ENCODE data around the gene KRT4. TPM values are rescaled to one million over a fixed set of nuclear protein-coding genes. Genes with fewer than 3 reads are reported as not detected.

The KRT4 gene
- total RNA-seq, 1 experiment from 2014 or later: 5.2 TPM

- H3K4me3 ChIP-seq (ENCODE audit: low read depth, low read length): no peak overlapping the region
- Mint-ChIP-seq H3K4me1 (ENCODE audit: low read depth, unreplicated experiment) (peaks cover 28% of the 10 kb centered on the region), H3K36me3 (ENCODE audit: insufficient read depth, unreplicated experiment) (no peaks in the 10 kb centered on the region), H3K4me3 (ENCODE audit: unreplicated experiment) (no peak overlapping the region), H3K27me3 (ENCODE audit: insufficient read depth, unreplicated experiment) (no peaks in the 10 kb centered on the region), H3K9me3 (ENCODE audit: unreplicated experiment) (no peaks in the 10 kb centered on the region), H3K27ac (ENCODE audit: unreplicated experiment) (no peak overlapping the region)
- H3K27me3 ChIP-seq (replicated peaks; ENCODE audit: control insufficient read depth, insufficient read depth, low read length): no peaks in the 10 kb centered on the region
- no TSS peak for BruUV-seq (replicated peaks)
- no peak for DNase-seq
- no peak for TF ChIP-seq CTCF (IDR thresholded peaks at IDR 0.05; ENCODE audit: insufficient read depth in 1 of 2, low read depth in 1 of 2, low read length in 1 of 2, severe bottlenecking in 1 of 2, unreplicated experiment in 1 of 2)
- H3K36me3 ChIP-seq (ENCODE audit: control insufficient read depth, insufficient read depth, low read length): no peaks in the 10 kb centered on the region
- H3K9me3 ChIP-seq: no peaks in the 10 kb centered on the region
- ChIA-PET CTCF (no interaction called here), POLR2A (no interaction called here)
- intact Hi-C loops (cut with micrococcal nuclease; ENCODE audit: unreplicated experiment): no loop called here
- peaks cover 39% of the 10 kb centered on the region for H3K4me1 ChIP-seq
Observed at GRCh38 chr12:52828591-52829021, 14.7 kb upstream of the KRT4 start.

GRCh38 chr12:52828156-52828555 is 14.2 kb upstream of the KRT4 start:
- Mint-ChIP-seq H3K4me1 (ENCODE audit: low read depth, unreplicated experiment) (peaks cover 27% of the 10 kb centered on the region), H3K27me3 (ENCODE audit: insufficient read depth, unreplicated experiment) (no peaks in the 10 kb centered on the region), H3K9me3 (ENCODE audit: unreplicated experiment) (no peaks in the 10 kb centered on the region), H3K4me3 (ENCODE audit: unreplicated experiment) (no peak overlapping the region), H3K36me3 (ENCODE audit: insufficient read depth, unreplicated experiment) (no peaks in the 10 kb centered on the region), H3K27ac (ENCODE audit: unreplicated experiment) (no peak overlapping the region)
- CTCF ChIA-PET: no interaction called here
- intact Hi-C loops (cut with micrococcal nuclease; ENCODE audit: unreplicated experiment): no loop called here
- BruUV-seq (replicated peaks): no TSS peak
- no peak for TF ChIP-seq CTCF (IDR thresholded peaks at IDR 0.05; ENCODE audit: insufficient read depth in 1 of 2, low read depth in 1 of 2, low read length in 1 of 2, severe bottlenecking in 1 of 2, unreplicated experiment in 1 of 2)
- no peak for DNase-seq
- no peaks in the 10 kb centered on the region for H3K27me3 ChIP-seq (replicated peaks; ENCODE audit: control insufficient read depth, insufficient read depth, low read length)
- no peak overlapping the region for H3K4me3 ChIP-seq (ENCODE audit: low read depth, low read length)
- no peaks in the 10 kb centered on the region for H3K9me3 ChIP-seq
- no peaks in the 10 kb centered on the region for H3K36me3 ChIP-seq (ENCODE audit: control insufficient read depth, insufficient read depth, low read length)
- peaks cover 36% of the 10 kb centered on the region for H3K4me1 ChIP-seq
- POLR2A ChIA-PET: no interaction called here

GRCh38 chr12:52827499-52828090 is 13.7 kb upstream of the KRT4 start:
- H3K4me1 ChIP-seq: peaks cover 30% of the 10 kb centered on the region
- Mint-ChIP-seq H3K9me3 (ENCODE audit: unreplicated experiment) (no peaks in the 10 kb centered on the region), H3K27me3 (ENCODE audit: insufficient read depth, unreplicated experiment) (no peaks in the 10 kb centered on the region), H3K27ac (ENCODE audit: unreplicated experiment) (peak overlapping the region; percentile 99), H3K4me3 (ENCODE audit: unreplicated experiment) (peak overlapping the region; percentile 39), H3K36me3 (ENCODE audit: insufficient read depth, unreplicated experiment) (no peaks in the 10 kb centered on the region), H3K4me1 (ENCODE audit: low read depth, unreplicated experiment) (peaks cover 22% of the 10 kb centered on the region)
- no TSS peak for BruUV-seq (replicated peaks)
- CTCF ChIA-PET: interaction anchor here (1.8 kb wide), 1 partner anchor 38 kb away, joined by 6 read pairs; no protein-coding TSS in a partner anchor
- no peaks in the 10 kb centered on the region for H3K9me3 ChIP-seq
- no peaks in the 10 kb centered on the region for H3K27me3 ChIP-seq (replicated peaks; ENCODE audit: control insufficient read depth, insufficient read depth, low read length)
- POLR2A ChIA-PET: no interaction called here
- H3K4me3 ChIP-seq (ENCODE audit: low read depth, low read length): no peak overlapping the region
- H3K36me3 ChIP-seq (ENCODE audit: control insufficient read depth, insufficient read depth, low read length): no peaks in the 10 kb centered on the region
- no peak for TF ChIP-seq CTCF (IDR thresholded peaks at IDR 0.05; ENCODE audit: insufficient read depth in 1 of 2, low read depth in 1 of 2, low read length in 1 of 2, severe bottlenecking in 1 of 2, unreplicated experiment in 1 of 2)
- intact Hi-C loops (cut with micrococcal nuclease; ENCODE audit: unreplicated experiment): loop anchor here (2.0 kb wide), 1 partner anchor 37 kb away; no protein-coding TSS in a partner anchor
- DNase-seq: no peak
